ENCODE data around the gene MACROD2.

The MACROD2 gene

GRCh38 chr20:14726591-14726990 lies 731.3 kb downstream of the MACROD2 start:
- no peak for DNase-seq

GRCh38 chr20:14727485-14728150 lies 732.3 kb downstream of the MACROD2 start:
- no peak for DNase-seq

- DNase-seq: no peak
These were observed 734.1 kb downstream of the MACROD2 start for GRCh38 chr20:14729390-14729789.

- DNase-seq: no peak
These were observed 737.0 kb downstream of the MACROD2 start for GRCh38 chr20:14732343-14732742.

- DNase-seq: no peak
These were observed 737.7 kb downstream of the MACROD2 start for GRCh38 chr20:14732996-14733395.

GRCh38 chr20:14740380-14740779 lies 745.1 kb downstream of the MACROD2 start:
- no peak for DNase-seq

- no peak for DNase-seq
These were observed 746.3 kb downstream of the MACROD2 start for GRCh38 chr20:14741616-14742015.

- no peak for DNase-seq
These were observed 749.4 kb downstream of the MACROD2 start for GRCh38 chr20:14744723-14745122.

- no peak for DNase-seq
These were observed 750.5 kb downstream of the MACROD2 start for GRCh38 chr20:14745830-14746229.

GRCh38 chr20:14751191-14751590 lies 755.9 kb downstream of the MACROD2 start:
- DNase-seq: no peak

GRCh38 chr20:14757728-14758127 lies 762.4 kb downstream of the MACROD2 start:
- no peak for DNase-seq

- no peak for DNase-seq
These were observed 763.0 kb downstream of the MACROD2 start for GRCh38 chr20:14758356-14758755.

- no peak for DNase-seq
These were observed 764.7 kb downstream of the MACROD2 start for GRCh38 chr20:14759979-14760378.

- DNase-seq: no peak
These were observed 766.6 kb downstream of the MACROD2 start for GRCh38 chr20:14761903-14762302.

- DNase-seq: no peak
These were observed 769.4 kb downstream of the MACROD2 start for GRCh38 chr20:14764511-14765369.

- no peak for DNase-seq
These were observed 770.0 kb downstream of the MACROD2 start for GRCh38 chr20:14765370-14765701.

GRCh38 chr20:14773486-14773885 lies 778.2 kb downstream of the MACROD2 start:
- no peak for DNase-seq

- no peak for DNase-seq
These were observed 780.5 kb downstream of the MACROD2 start for GRCh38 chr20:14775778-14776177.

GRCh38 chr20:14777591-14777990 lies 782.3 kb downstream of the MACROD2 start:
- no peak for DNase-seq

- no peak for DNase-seq
These were observed 782.8 kb downstream of the MACROD2 start for GRCh38 chr20:14778096-14778495.

GRCh38 chr20:14778875-14779274 lies 783.6 kb downstream of the MACROD2 start:
- no peak for DNase-seq

GRCh38 chr20:14780508-14780907 lies 785.2 kb downstream of the MACROD2 start:
- no peak for DNase-seq

- DNase-seq: no peak
These were observed 787.4 kb downstream of the MACROD2 start for GRCh38 chr20:14782731-14783130.

- no peak for DNase-seq
These were observed 788.5 kb downstream of the MACROD2 start for GRCh38 chr20:14783766-14784165.

Data from NCI-H748 treated with DMSO at 0.1 percent for 48 hours (cell line).